ENCODE results near the gene MAVS. TPM values are rescaled to one million over a fixed set of nuclear protein-coding genes. Genes with fewer than 3 reads are reported as not detected.
"Not testable (repeated sequence)": the region's sequence is repeated elsewhere in the genome, so short reads cannot be mapped to it uniquely, and the experiment has no call there.

Gene MAVS
- total and polyA plus RNA-seq, 2 experiments from 2014 or later, result 15.6 to 24.7 TPM

DNA sequence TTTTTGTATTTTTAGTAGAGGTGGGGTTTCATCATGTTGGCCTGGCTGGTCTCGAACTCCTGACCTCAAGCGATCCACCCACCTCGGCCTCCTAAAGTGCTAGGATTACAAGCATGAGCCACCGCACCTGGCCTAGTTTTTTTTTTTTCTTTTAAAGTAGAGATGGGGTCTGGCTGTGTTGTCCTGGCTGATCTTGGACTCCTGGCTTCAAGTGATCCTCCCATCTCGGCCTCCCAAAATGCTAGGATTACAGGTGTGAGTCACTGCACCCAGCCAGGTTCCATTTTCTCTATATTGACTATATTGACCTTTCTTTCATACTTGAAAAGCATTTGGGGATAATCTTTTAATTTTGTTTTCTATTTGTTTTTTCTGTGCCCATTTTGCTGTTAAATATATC lies 55.8 kb downstream of the MAVS start:
- Histone ChIP-seq H3K4me1 (ENCODE audit: insufficient read depth) (no peaks in the 10 kb centered on the region), H3K27me3 (no peaks in the 10 kb centered on the region), H3K9me3 (ENCODE audit: low read depth) (no peaks in the 10 kb centered on the region), H3K4me3 (no peak overlapping the region), H3K4me2 (no peak overlapping the region), H3K36me3 (replicated peaks; ENCODE audit: insufficient read depth, low read depth) (no peaks in the 10 kb centered on the region), H2AFZ (no peak overlapping the region), H3K79me2 (peaks cover 100% of the 10 kb centered on the region), H3K27ac (no peak overlapping the region), H3K9me2 (replicated peaks; ENCODE audit: insufficient read depth) (no peaks in the 10 kb centered on the region), H4K20me1 (ENCODE audit: insufficient read depth, poor library complexity, severe bottlenecking) (peaks cover 98% of the 10 kb centered on the region)
- TF ChIP-seq EZH2phosphoT487 (IDR thresholded peaks at IDR 0.05; ENCODE audit: low read depth, severe bottlenecking, unreplicated experiment) (no peak), EZH2 (IDR thresholded peaks at IDR 0.05; ENCODE audit: borderline replicate concordance) (no peak)
- TF ChIP-seq, protein P1, sequence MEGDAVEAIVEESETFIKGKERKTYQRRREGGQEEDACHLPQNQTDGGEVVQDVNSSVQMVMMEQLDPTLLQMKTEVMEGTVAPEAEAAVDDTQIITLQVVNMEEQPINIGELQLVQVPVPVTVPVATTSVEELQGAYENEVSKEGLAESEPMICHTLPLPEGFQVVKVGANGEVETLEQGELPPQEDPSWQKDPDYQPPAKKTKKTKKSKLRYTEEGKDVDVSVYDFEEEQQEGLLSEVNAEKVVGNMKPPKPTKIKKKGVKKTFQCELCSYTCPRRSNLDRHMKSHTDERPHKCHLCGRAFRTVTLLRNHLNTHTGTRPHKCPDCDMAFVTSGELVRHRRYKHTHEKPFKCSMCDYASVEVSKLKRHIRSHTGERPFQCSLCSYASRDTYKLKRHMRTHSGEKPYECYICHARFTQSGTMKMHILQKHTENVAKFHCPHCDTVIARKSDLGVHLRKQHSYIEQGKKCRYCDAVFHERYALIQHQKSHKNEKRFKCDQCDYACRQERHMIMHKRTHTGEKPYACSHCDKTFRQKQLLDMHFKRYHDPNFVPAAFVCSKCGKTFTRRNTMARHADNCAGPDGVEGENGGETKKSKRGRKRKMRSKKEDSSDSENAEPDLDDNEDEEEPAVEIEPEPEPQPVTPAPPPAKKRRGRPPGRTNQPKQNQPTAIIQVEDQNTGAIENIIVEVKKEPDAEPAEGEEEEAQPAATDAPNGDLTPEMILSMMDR (IDR thresholded peaks at IDR 0.05; ENCODE audit: poor library complexity), result no peak
- no peak for DNase-seq (ENCODE audit: low spot score)
- WGBS (ENCODE audit: low lambda C conversion rate, missing lambda C conversion rate), result 97% methylated on average over 5 of the region's 5 CpGs

- no peaks in the 10 kb centered on the region for H3K9me3 ChIP-seq (ENCODE audit: low read depth)
- H3K4me1 ChIP-seq (ENCODE audit: insufficient read depth), result no peaks in the 10 kb centered on the region
- no peaks in the 10 kb centered on the region for H3K27me3 ChIP-seq
- no peak for DNase-seq (ENCODE audit: low spot score)
- no peak overlapping the region for H2AFZ ChIP-seq
- TF ChIP-seq, protein P1 (IDR thresholded peaks at IDR 0.05; ENCODE audit: poor library complexity), result no peak
- H3K9me2 ChIP-seq (replicated peaks; ENCODE audit: insufficient read depth), result no peaks in the 10 kb centered on the region
- 83% methylated on average over 2 of the region's 2 CpGs for WGBS (ENCODE audit: low lambda C conversion rate, missing lambda C conversion rate)
- no peak overlapping the region for H3K27ac ChIP-seq
- peaks cover 96% of the 10 kb centered on the region for H4K20me1 ChIP-seq (ENCODE audit: insufficient read depth, poor library complexity, severe bottlenecking)
- H3K79me2 ChIP-seq, result peaks cover 100% of the 10 kb centered on the region
- H3K4me3 ChIP-seq, result no peak overlapping the region
- H3K36me3 ChIP-seq (replicated peaks; ENCODE audit: insufficient read depth, low read depth), result no peaks in the 10 kb centered on the region
- no peak overlapping the region for H3K4me2 ChIP-seq
Measured at GRCh38 chr20:3904224-3904623, 57.6 kb downstream of the MAVS start.

DNA sequence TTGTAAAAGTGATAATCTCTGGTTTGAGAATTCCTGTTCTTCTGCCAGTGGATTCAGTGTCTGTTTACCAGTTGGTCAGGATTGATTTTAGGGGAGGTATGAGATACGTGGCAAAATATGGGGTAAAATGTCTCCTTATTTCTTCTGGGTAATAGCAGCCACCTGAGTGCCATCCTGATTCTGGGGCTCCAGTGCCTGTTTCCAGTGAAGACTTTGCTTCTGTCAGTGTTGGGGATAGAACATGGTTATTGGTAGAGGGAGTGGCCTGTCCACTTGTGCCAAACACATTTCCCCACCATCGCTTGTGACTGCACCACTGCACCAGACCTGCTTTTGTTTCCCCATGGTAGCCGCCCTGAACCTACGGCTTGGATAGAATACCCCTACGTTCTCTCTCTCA lies 58.2 kb downstream of the MAVS start:
- peaks cover 96% of the 10 kb centered on the region for H4K20me1 ChIP-seq (ENCODE audit: insufficient read depth, poor library complexity, severe bottlenecking)
- TF ChIP-seq, protein P1 (IDR thresholded peaks at IDR 0.05; ENCODE audit: poor library complexity), result no peak
- TF ChIP-seq EZH2phosphoT487 (IDR thresholded peaks at IDR 0.05; ENCODE audit: low read depth, severe bottlenecking, unreplicated experiment) (no peak), EZH2 (IDR thresholded peaks at IDR 0.05; ENCODE audit: borderline replicate concordance) (no peak)
- WGBS (ENCODE audit: low lambda C conversion rate, missing lambda C conversion rate), result 91% methylated on average over 5 of the region's 5 CpGs
- DNase-seq (ENCODE audit: low spot score), result no peak
- H3K4me2 ChIP-seq, result no peak overlapping the region
- H3K9me3 ChIP-seq (ENCODE audit: low read depth), result no peaks in the 10 kb centered on the region
- H3K4me1 ChIP-seq (ENCODE audit: insufficient read depth), result no peaks in the 10 kb centered on the region
- no peak overlapping the region for H3K27ac ChIP-seq
- no peak overlapping the region for H3K4me3 ChIP-seq
- no peak overlapping the region for H2AFZ ChIP-seq
- H3K9me2 ChIP-seq (replicated peaks; ENCODE audit: insufficient read depth), result no peaks in the 10 kb centered on the region
- H3K79me2 ChIP-seq, result peaks cover 100% of the 10 kb centered on the region
- H3K36me3 ChIP-seq (replicated peaks; ENCODE audit: insufficient read depth, low read depth), result no peaks in the 10 kb centered on the region
- H3K27me3 ChIP-seq, result no peaks in the 10 kb centered on the region

- not testable (repeated sequence) for H3K4me2 ChIP-seq; H3K4me1 ChIP-seq (ENCODE audit: insufficient read depth); H3K9me3 ChIP-seq (ENCODE audit: low read depth); H3K27ac ChIP-seq; H2AFZ ChIP-seq; H3K36me3 ChIP-seq (replicated peaks; ENCODE audit: insufficient read depth, low read depth); H3K4me3 ChIP-seq; H3K27me3 ChIP-seq; H3K9me2 ChIP-seq (replicated peaks; ENCODE audit: insufficient read depth); DNase-seq (ENCODE audit: low spot score)
- Histone ChIP-seq H3K79me2 (peaks cover 99% of the 10 kb centered on the region), H4K20me1 (ENCODE audit: insufficient read depth, poor library complexity, severe bottlenecking) (peaks cover 96% of the 10 kb centered on the region)
- 93% methylated on average over 17 of the region's 17 CpGs for WGBS (ENCODE audit: low lambda C conversion rate, missing lambda C conversion rate)
Measured at GRCh38 chr20:3906744-3907721, 60.4 kb downstream of the MAVS start.

Data from hepatocyte (in vitro differentiated cells).